ENCODE results near the gene DYRK1A. TPM values are rescaled to one million over a fixed set of nuclear protein-coding genes. Genes with fewer than 3 reads are reported as not detected.

The DYRK1A gene
- total and polyA plus RNA-seq, 10 of the 15 experiments (the other 5 are each of a cell fraction or from before 2014, with no cell fraction given): 2.4 to 68.6 (median 30.7) TPM

DNA sequence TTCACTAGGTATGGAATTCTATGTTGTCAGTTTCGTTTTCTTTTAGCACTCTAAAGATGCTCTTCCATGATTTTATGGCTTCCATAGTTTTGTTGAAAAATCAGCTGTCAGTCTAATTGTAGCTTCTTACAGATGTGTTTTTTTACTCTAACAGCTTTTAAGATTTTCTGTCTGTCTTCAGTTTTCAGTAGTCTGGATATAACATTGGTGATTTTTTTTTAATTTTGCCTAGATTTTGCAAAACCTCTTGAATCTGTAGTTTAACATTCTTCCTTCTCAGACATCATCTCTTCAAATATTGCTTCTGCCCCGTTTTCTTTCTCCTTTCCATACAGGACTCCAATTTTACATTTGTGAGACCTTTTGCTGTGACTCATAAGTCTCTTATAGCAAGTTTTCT, 17.9 kb upstream of the DYRK1A start:
- WGBS (ENCODE audit: insufficient coverage, insufficient replicate concordance, low lambda C conversion rate, missing lambda C conversion rate): 0% methylated on average over 2 of the region's 2 CpGs
- H3K27me3 ChIP-seq (replicated peaks in 1 of 2; ENCODE audit: control insufficient read depth in 2 of 2, insufficient read depth in 2 of 2, low read length in 1 of 2): no peaks in the 10 kb centered on the region
- ATAC-seq (no peak), FAIRE-seq (no peak), DNase-seq (ENCODE audit: low read depth, low spot score) (no peak)
- H3K9ac ChIP-seq (ENCODE audit: control insufficient read depth, insufficient read depth, low read length): no peak overlapping the region
- BruUV-seq (replicated peaks): no TSS peak
- H3K27ac ChIP-seq (ENCODE audit: control insufficient read depth, insufficient read depth): no peak overlapping the region
- no peak overlapping the region for H2AFZ ChIP-seq (ENCODE audit: control insufficient read depth, low read depth, low read length)
- ChIA-PET POLR2A (no interaction called here), CTCF (no interaction called here), RAD21 (ENCODE audit: unreplicated experiment) (no interaction called here), SMC1A (ENCODE audit: uncharacterized antibody, unreplicated experiment) (no interaction called here)
- H3K79me2 ChIP-seq (ENCODE audit: control insufficient read depth, insufficient read depth, low read length): no peaks in the 10 kb centered on the region
- in situ Hi-C loops (cut with MboI): no loop called here
- H3K4me2 ChIP-seq (ENCODE audit: control insufficient read depth, insufficient read depth): no peak overlapping the region
- peaks cover 7% of the 10 kb centered on the region for H3K9me3 ChIP-seq (replicated peaks; ENCODE audit: control insufficient read depth, insufficient read depth, low read length)
- no peak for TF ChIP-seq SREBF1 (IDR thresholded peaks at IDR 0.05; ENCODE audit: low read length)
- peak; percentile 96 for TF ChIP-seq CBX5 (IDR thresholded peaks at IDR 0.05; ENCODE audit: low read depth)
- no peak for TF ChIP-seq ZNF207 (IDR thresholded peaks at IDR 0.05; ENCODE audit: borderline replicate concordance)
- TF ChIP-seq, protein P1, sequence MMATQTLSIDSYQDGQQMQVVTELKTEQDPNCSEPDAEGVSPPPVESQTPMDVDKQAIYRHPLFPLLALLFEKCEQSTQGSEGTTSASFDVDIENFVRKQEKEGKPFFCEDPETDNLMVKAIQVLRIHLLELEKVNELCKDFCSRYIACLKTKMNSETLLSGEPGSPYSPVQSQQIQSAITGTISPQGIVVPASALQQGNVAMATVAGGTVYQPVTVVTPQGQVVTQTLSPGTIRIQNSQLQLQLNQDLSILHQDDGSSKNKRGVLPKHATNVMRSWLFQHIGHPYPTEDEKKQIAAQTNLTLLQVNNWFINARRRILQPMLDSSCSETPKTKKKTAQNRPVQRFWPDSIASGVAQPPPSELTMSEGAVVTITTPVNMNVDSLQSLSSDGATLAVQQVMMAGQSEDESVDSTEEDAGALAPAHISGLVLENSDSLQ (IDR thresholded peaks at IDR 0.05): no peak
- no peak for TF ChIP-seq RBBP5 (conservative IDR thresholded peaks at IDR 0.05)
- TF ChIP-seq, protein P2, sequence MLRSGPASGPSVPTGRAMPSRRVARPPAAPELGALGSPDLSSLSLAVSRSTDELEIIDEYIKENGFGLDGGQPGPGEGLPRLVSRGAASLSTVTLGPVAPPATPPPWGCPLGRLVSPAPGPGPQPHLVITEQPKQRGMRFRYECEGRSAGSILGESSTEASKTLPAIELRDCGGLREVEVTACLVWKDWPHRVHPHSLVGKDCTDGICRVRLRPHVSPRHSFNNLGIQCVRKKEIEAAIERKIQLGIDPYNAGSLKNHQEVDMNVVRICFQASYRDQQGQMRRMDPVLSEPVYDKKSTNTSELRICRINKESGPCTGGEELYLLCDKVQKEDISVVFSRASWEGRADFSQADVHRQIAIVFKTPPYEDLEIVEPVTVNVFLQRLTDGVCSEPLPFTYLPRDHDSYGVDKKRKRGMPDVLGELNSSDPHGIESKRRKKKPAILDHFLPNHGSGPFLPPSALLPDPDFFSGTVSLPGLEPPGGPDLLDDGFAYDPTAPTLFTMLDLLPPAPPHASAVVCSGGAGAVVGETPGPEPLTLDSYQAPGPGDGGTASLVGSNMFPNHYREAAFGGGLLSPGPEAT (IDR thresholded peaks at IDR 0.05; ENCODE audit: low read depth): no peak
- no peak for TF ChIP-seq BRCA1 (IDR thresholded peaks at IDR 0.05; ENCODE audit: low read depth, low read length)
- TF ChIP-seq, protein P3, sequence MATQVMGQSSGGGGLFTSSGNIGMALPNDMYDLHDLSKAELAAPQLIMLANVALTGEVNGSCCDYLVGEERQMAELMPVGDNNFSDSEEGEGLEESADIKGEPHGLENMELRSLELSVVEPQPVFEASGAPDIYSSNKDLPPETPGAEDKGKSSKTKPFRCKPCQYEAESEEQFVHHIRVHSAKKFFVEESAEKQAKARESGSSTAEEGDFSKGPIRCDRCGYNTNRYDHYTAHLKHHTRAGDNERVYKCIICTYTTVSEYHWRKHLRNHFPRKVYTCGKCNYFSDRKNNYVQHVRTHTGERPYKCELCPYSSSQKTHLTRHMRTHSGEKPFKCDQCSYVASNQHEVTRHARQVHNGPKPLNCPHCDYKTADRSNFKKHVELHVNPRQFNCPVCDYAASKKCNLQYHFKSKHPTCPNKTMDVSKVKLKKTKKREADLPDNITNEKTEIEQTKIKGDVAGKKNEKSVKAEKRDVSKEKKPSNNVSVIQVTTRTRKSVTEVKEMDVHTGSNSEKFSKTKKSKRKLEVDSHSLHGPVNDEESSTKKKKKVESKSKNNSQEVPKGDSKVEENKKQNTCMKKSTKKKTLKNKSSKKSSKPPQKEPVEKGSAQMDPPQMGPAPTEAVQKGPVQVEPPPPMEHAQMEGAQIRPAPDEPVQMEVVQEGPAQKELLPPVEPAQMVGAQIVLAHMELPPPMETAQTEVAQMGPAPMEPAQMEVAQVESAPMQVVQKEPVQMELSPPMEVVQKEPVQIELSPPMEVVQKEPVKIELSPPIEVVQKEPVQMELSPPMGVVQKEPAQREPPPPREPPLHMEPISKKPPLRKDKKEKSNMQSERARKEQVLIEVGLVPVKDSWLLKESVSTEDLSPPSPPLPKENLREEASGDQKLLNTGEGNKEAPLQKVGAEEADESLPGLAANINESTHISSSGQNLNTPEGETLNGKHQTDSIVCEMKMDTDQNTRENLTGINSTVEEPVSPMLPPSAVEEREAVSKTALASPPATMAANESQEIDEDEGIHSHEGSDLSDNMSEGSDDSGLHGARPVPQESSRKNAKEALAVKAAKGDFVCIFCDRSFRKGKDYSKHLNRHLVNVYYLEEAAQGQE (IDR thresholded peaks at IDR 0.05; ENCODE audit: low read depth, low read length): no peak
- no peaks in the 10 kb centered on the region for H3K36me3 ChIP-seq (ENCODE audit: control insufficient read depth in 2 of 2, insufficient read depth in 2 of 2, low read length in 1 of 2)
- no peaks in the 10 kb centered on the region for H4K20me1 ChIP-seq (ENCODE audit: control insufficient read depth, insufficient read depth)
- no peaks in the 10 kb centered on the region for H3K4me1 ChIP-seq (ENCODE audit: control insufficient read depth, insufficient read depth, low read length)
- intact Hi-C loops (cut with micrococcal nuclease; ENCODE audit: unreplicated experiment): no loop called here
- H3K4me3 ChIP-seq: no peak overlapping the region

All from GM12878 (cell line).